Natural killer cell (primary cell): ENCODE measurements around the gene KCNK17. TPM values are rescaled to one million over a fixed set of nuclear protein-coding genes. Genes with fewer than 3 reads are reported as not detected.

Experiments
- ATAC-seq, 3 donors: fragments of 150-1000 bp in 2 of 3; fragments of 200-7000 bp in 1 of 3; cut with Tn5 transposase; 1 replicate in 1 of 3; 2 replicates in 2 of 3; pipeline ENCODE4 v1.10.0; 2021; ENCODE audit warnings: mild to moderate bottlenecking in 2 of 3, moderate library complexity in 2 of 3
- DNase-seq, 2 donors: peaks; one replicate each; pipeline versions ENCODE4 v3.0.0 to v3.0.0-alpha.2; 2013 to 2021; ENCODE audit warnings: mixed read lengths in 1 of 2
- H3K27ac ChIP-seq: one replicate; pipeline ENCODE4 v1.5.1; 2013; ENCODE audit warnings: mild to moderate bottlenecking, low read length
- H3K27me3 ChIP-seq: one replicate; pipeline ENCODE4 v1.6.1; 2013; ENCODE audit warnings: low read length; ENCODE audit not compliant: control insufficient read depth, insufficient read depth
- H3K36me3 ChIP-seq: one replicate; pipeline ENCODE4 v1.6.1; 2013; ENCODE audit warnings: low read length; ENCODE audit not compliant: control insufficient read depth, insufficient read depth
- H3K4me1 ChIP-seq: one replicate; pipeline ENCODE4 v1.6.1; 2013; ENCODE audit warnings: low read length; ENCODE audit not compliant: control insufficient read depth, insufficient read depth
- H3K4me3 ChIP-seq: one replicate; pipeline ENCODE4 v1.5.1; 2013; ENCODE audit warnings: low read length
- H3K9me3 ChIP-seq: one replicate; pipeline ENCODE4 v1.6.1; 2013; ENCODE audit warnings: low read length; ENCODE audit not compliant: control insufficient read depth, insufficient read depth
- H3K27ac Mint-ChIP-seq, 2 donors: one replicate each; pipeline ENCODE4 v1.8.0; 2022; ENCODE audit warnings: mild to moderate bottlenecking in 2 of 2, mixed read lengths in 2 of 2, moderate library complexity in 1 of 2
- H3K27me3 Mint-ChIP-seq, 2 donors: one replicate each; pipeline ENCODE4 v1.8.0; 2022; ENCODE audit warnings: low read depth in 2 of 2, mixed read lengths in 2 of 2
- H3K36me3 Mint-ChIP-seq: one replicate; pipeline ENCODE4 v1.8.0; 2022; ENCODE audit warnings: mixed read lengths
- H3K4me1 Mint-ChIP-seq, 2 donors: one replicate each; pipeline ENCODE4 v1.8.0; 2022; ENCODE audit warnings: mixed read lengths in 2 of 2
- H3K4me3 Mint-ChIP-seq: one replicate; pipeline ENCODE4 v1.8.0; 2022; ENCODE audit warnings: mild to moderate bottlenecking, moderate library complexity, mixed read lengths
- H3K9me3 Mint-ChIP-seq, 2 donors: one replicate each; pipeline ENCODE4 v1.8.0; 2022; ENCODE audit warnings: mixed read lengths in 2 of 2
- WGBS: methylation state at CpG from one replicate; pipeline ENCODE4 v1.1.7; 2013; ENCODE audit warnings: missing lambda C conversion rate; ENCODE audit not compliant: insufficient coverage; 5-methylcytosine and 5-hydroxymethylcytosine counted together
- intact Hi-C: fragments of 100-400 bp; cut with micrococcal nuclease; formaldehyde crosslinking; loops from one replicate; pipeline ENCODE4 v1.14.2; 2022
- total RNA-seq, 4 donors: library from RNA; stranded (reverse); fragments of 120-200 nt in 1 of 4; gene quantifications; one replicate each; pipeline versions ENCODE4 v1.2.3 to v1.2.4, GENCODE V29; 2013 to 2022
- TF ChIP-seq, protein P1 (sequence below): fragments of 200-600 bp; IDR thresholded peaks from one replicate; pipeline ENCODE4 v1.8.0; 2022; ENCODE audit warnings: antibody characterized with exemption

Gene KCNK17
- total RNA-seq: under 1 TPM in 1 of 3 donors, not detected in 2; 0.24 TPM
- 1.5 TPM for total RNA-seq (2013)

DNA sequence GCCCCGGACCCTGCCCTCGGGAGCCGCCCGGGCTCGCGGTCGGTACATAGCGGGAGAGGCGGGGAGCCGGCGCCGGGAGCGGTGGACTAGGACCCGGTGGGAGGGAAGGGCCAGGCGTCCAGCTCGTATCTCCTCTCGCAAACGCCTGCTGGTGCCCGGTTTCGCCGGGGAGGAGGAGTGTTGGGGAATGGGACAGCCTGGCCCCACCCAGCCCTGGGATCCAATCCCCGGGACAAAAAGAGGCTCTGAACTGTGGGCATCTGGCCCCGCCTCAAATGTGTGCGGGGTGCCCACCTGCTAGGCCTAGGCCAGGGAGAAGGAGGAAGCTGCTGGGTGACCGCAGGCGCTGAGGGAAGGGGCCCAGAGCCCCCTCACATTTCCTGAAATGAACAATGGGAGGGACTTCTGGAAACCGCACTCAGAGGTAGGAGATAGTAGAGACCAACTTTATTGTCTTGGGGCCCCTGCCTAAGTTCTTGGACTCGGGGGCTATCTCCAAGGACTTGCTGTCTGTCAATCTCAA, at the start of gene KCNK17:
KCNK17 (minus strand) TSS at position 147 of the 523 bp plus-strand sequence; CDS start at position 48, 99 bp downstream.
- peaks cover 25% of the 10 kb centered on the region for H3K4me1 ChIP-seq
- no peaks in the 10 kb centered on the region for H3K9me3 Mint-ChIP-seq
- no peak for ATAC-seq
- H3K4me3 Mint-ChIP-seq: peak within 1 kb of the TSS; percentile 49
- WGBS: 3% methylated on average over 28 of the region's 28 CpGs
- H3K27me3 Mint-ChIP-seq: peaks cover 15 to 39% of the 10 kb centered on the region in 2 donors
- no peak for DNase-seq
- H3K27me3 ChIP-seq: peaks cover 19% of the 10 kb centered on the region
- no peak within 1 kb of the TSS for H3K27ac Mint-ChIP-seq
- no peaks in the 10 kb centered on the region for H3K36me3 ChIP-seq
- peak within 1 kb of the TSS; percentile 28 for H3K4me3 ChIP-seq
- H3K36me3 Mint-ChIP-seq: no peaks in the 10 kb centered on the region
- no peaks in the 10 kb centered on the region for H3K9me3 ChIP-seq
- H3K4me1 Mint-ChIP-seq: peaks cover 5 to 34% of the 10 kb centered on the region in 2 donors
- intact Hi-C loops: no loop called here
- TF ChIP-seq, protein P1, sequence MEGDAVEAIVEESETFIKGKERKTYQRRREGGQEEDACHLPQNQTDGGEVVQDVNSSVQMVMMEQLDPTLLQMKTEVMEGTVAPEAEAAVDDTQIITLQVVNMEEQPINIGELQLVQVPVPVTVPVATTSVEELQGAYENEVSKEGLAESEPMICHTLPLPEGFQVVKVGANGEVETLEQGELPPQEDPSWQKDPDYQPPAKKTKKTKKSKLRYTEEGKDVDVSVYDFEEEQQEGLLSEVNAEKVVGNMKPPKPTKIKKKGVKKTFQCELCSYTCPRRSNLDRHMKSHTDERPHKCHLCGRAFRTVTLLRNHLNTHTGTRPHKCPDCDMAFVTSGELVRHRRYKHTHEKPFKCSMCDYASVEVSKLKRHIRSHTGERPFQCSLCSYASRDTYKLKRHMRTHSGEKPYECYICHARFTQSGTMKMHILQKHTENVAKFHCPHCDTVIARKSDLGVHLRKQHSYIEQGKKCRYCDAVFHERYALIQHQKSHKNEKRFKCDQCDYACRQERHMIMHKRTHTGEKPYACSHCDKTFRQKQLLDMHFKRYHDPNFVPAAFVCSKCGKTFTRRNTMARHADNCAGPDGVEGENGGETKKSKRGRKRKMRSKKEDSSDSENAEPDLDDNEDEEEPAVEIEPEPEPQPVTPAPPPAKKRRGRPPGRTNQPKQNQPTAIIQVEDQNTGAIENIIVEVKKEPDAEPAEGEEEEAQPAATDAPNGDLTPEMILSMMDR: no peak
- no peak within 1 kb of the TSS for H3K27ac ChIP-seq

DNA sequence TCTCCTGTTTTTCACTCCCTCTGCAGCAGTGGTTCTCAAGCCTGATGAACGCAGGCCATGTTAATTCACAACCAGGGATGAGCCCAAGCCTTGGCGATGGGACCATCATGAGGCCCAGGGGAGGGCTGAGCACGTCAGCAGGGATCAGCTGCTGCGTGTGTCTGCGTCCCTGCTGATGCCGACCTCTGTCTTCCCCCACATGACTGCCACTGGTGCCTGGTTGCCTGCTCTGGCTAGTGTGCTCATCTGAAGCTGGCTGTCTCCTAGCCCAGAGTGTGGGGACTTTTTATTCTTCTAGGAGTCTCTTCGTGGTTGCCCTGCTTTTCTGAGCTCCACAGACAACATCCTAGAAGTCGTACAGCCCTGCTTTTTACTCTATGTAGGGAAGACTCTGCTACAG, 49.1 kb upstream of the KCNK17 start:
- no peak overlapping the region for H3K27ac Mint-ChIP-seq
- H3K9me3 Mint-ChIP-seq: no peaks in the 10 kb centered on the region
- Histone ChIP-seq H3K36me3 (no peaks in the 10 kb centered on the region), H3K9me3 (no peaks in the 10 kb centered on the region), H3K4me1 (peaks cover 6% of the 10 kb centered on the region), H3K4me3 (no peak overlapping the region), H3K27me3 (no peaks in the 10 kb centered on the region), H3K27ac (no peak overlapping the region)
- intact Hi-C loops: loop anchor here (5.0 kb wide), 1 partner anchor 1664 kb away; no protein-coding TSS in a partner anchor
- no peak for ATAC-seq
- 85% methylated on average over 8 of the region's 8 CpGs for WGBS
- H3K36me3 Mint-ChIP-seq: no peaks in the 10 kb centered on the region
- H3K4me3 Mint-ChIP-seq: no peak overlapping the region
- H3K4me1 Mint-ChIP-seq: peaks cover 4 to 5% of the 10 kb centered on the region in 2 donors
- DNase-seq: no peak
- TF ChIP-seq, protein P1: no peak
- H3K27me3 Mint-ChIP-seq: peaks cover 0 to 15% of the 10 kb centered on the region in 2 donors

DNA sequence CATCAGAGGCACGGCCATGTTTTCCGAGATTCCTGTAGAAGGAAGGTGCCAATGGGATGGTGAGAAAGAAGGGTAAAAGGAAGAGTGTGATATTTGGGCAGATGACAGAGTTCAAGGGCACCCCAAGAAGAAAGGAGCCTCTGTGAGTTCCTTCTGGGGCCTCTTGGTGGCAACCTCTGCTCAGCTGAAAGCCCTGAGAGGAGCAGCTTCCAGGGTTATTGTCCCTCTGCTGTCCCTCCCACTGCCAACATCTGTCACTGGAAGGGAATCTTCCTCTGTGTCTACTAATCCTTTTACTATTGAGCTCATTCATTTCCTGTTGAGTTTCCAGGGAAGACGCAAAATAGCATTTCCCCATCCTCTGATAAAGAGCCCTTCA, 48.3 kb upstream of the KCNK17 start:
- intact Hi-C loops: loop anchor here (5.0 kb wide), 1 partner anchor 1665 kb away; no protein-coding TSS in a partner anchor

More for the DNA sequence above, 48.3 kb upstream of the KCNK17 start:
- Histone ChIP-seq H3K27ac (no peak overlapping the region), H3K4me1 (peaks cover 6% of the 10 kb centered on the region), H3K4me3 (no peak overlapping the region), H3K36me3 (no peaks in the 10 kb centered on the region), H3K9me3 (no peaks in the 10 kb centered on the region), H3K27me3 (no peaks in the 10 kb centered on the region)
- WGBS: 54% methylated on average over 3 of the region's 3 CpGs
- Mint-ChIP-seq H3K4me1 (peaks cover 4 to 5% of the 10 kb centered on the region in 2 donors), H3K27me3 (peaks cover 0 to 15% of the 10 kb centered on the region in 2 donors), H3K27ac (no peak overlapping the region), H3K4me3 (no peak overlapping the region), H3K36me3 (no peaks in the 10 kb centered on the region), H3K9me3 (no peaks in the 10 kb centered on the region)
- no peak for ATAC-seq
- TF ChIP-seq, protein P1: no peak
- no peak for DNase-seq
